Neutrophil (primary cell): Measurements from ENCODE around the gene HDAC7.

Source experiments
- H3K27ac ChIP-seq: fragments of 200-600 bp; sonication (generic); 2 replicates; pipeline ENCODE4 v1.5.1; 2016; ENCODE audit warnings: mild to moderate bottlenecking, moderate library complexity
- H3K27me3 ChIP-seq: fragments of 200-600 bp; sonication (generic); 2 replicates; pipeline ENCODE4 v1.6.0; 2016; ENCODE audit warnings: mild to moderate bottlenecking
- H3K36me3 ChIP-seq: fragments of 200-600 bp; sonication (generic); 2 replicates; pipeline ENCODE4 v1.5.1; 2017
- H3K4me1 ChIP-seq, 2 experiments: fragments of 200-600 bp in 1 of 2; sonication (generic) in 1 of 2; 1 replicate in 1 of 2; 2 replicates in 1 of 2; pipeline versions ENCODE4 v1.5.1 to v1.6.1; 2013 to 2016; ENCODE audit warnings: low read depth in 1 of 2, low read length in 1 of 2, mild to moderate bottlenecking in 1 of 2, moderate library complexity in 1 of 2; ENCODE audit not compliant: control insufficient read depth in 1 of 2, insufficient read depth in 1 of 2
- H3K4me3 ChIP-seq, 2 experiments: fragments of 200-600 bp in 1 of 2; sonication (generic) in 1 of 2; 1 replicate in 1 of 2; 2 replicates in 1 of 2; pipeline ENCODE4 v1.5.1; 2013 to 2016; ENCODE audit warnings: low read depth in 1 of 2, low read length in 1 of 2, mild to moderate bottlenecking in 1 of 2, moderate library complexity in 1 of 2
- H3K9me3 ChIP-seq: fragments of 200-600 bp; sonication (generic); 2 replicates; pipeline ENCODE4 v1.5.1; 2016
- TF ChIP-seq, protein P1 (sequence below): fragments of 200-600 bp; sonication (generic); IDR thresholded peaks from 2 replicates; pipeline ENCODE4 v1.5.1; 2016; ENCODE audit warnings: antibody characterized with exemption

HDAC7 gene

GRCh38 chr12:47841910-47842309 lies 22.2 kb upstream of the HDAC7 start:
- peaks cover 44% of the 10 kb centered on the region for H3K36me3 ChIP-seq
- no peak overlapping the region for H3K27ac ChIP-seq
- no peaks in the 10 kb centered on the region for H3K9me3 ChIP-seq
- TF ChIP-seq, protein P1, sequence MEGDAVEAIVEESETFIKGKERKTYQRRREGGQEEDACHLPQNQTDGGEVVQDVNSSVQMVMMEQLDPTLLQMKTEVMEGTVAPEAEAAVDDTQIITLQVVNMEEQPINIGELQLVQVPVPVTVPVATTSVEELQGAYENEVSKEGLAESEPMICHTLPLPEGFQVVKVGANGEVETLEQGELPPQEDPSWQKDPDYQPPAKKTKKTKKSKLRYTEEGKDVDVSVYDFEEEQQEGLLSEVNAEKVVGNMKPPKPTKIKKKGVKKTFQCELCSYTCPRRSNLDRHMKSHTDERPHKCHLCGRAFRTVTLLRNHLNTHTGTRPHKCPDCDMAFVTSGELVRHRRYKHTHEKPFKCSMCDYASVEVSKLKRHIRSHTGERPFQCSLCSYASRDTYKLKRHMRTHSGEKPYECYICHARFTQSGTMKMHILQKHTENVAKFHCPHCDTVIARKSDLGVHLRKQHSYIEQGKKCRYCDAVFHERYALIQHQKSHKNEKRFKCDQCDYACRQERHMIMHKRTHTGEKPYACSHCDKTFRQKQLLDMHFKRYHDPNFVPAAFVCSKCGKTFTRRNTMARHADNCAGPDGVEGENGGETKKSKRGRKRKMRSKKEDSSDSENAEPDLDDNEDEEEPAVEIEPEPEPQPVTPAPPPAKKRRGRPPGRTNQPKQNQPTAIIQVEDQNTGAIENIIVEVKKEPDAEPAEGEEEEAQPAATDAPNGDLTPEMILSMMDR: no peak
- peaks cover 0 to 10% of the 10 kb centered on the region in 2 experiments for H3K4me1 ChIP-seq
- no peak overlapping the region for H3K4me3 ChIP-seq
- H3K27me3 ChIP-seq: no peaks in the 10 kb centered on the region

DNA sequence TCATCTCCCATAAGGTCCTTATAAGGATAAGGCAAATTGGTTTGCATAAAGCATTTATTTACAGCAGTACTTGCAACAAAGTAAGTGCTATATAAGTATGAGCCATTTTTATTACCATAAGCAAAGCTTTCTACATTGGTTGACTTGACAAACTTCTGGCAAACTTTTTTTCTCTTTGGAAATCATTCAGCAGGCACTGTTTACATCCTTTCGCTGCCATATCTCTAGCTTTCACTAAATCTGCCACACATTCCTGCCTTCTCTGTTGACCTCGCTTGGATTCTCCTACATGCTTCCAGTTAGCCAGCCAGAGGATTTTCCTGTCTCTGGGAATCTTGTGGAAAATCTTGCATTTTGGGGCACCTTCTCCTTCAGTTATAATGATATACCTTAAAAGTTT lies 21.8 kb upstream of the HDAC7 start:
- Histone ChIP-seq H3K27me3 (no peaks in the 10 kb centered on the region), H3K4me1 (peaks cover 0 to 10% of the 10 kb centered on the region in 2 experiments), H3K27ac (no peak overlapping the region), H3K9me3 (no peaks in the 10 kb centered on the region), H3K36me3 (peaks cover 40% of the 10 kb centered on the region), H3K4me3 (no peak overlapping the region)
- TF ChIP-seq, protein P1: no peak

- H3K4me1 ChIP-seq: peaks cover 3 to 10% of the 10 kb centered on the region in 2 experiments
- no peak overlapping the region for H3K27ac ChIP-seq
- H3K27me3 ChIP-seq: no peaks in the 10 kb centered on the region
- no peak overlapping the region for H3K4me3 ChIP-seq
- TF ChIP-seq, protein P1: no peak
- peaks cover 30% of the 10 kb centered on the region for H3K36me3 ChIP-seq
- H3K9me3 ChIP-seq: no peaks in the 10 kb centered on the region
These were observed 20.9 kb upstream of the HDAC7 start for GRCh38 chr12:47840571-47840970.

- no peak overlapping the region for H3K27ac ChIP-seq
- peaks cover 14 to 22% of the 10 kb centered on the region in 2 experiments for H3K4me1 ChIP-seq
- TF ChIP-seq, protein P1: no peak
- H3K4me3 ChIP-seq: no peak overlapping the region
- H3K9me3 ChIP-seq: no peaks in the 10 kb centered on the region
- no peaks in the 10 kb centered on the region for H3K27me3 ChIP-seq
- peaks cover 18% of the 10 kb centered on the region for H3K36me3 ChIP-seq
These were observed 19.6 kb upstream of the HDAC7 start for GRCh38 chr12:47839214-47839876.

- peaks cover 9% of the 10 kb centered on the region for H3K36me3 ChIP-seq
- H3K27me3 ChIP-seq: no peaks in the 10 kb centered on the region
- no peak overlapping the region for H3K4me3 ChIP-seq
- H3K9me3 ChIP-seq: no peaks in the 10 kb centered on the region
- no peak overlapping the region for H3K27ac ChIP-seq
- TF ChIP-seq, protein P1: no peak
- H3K4me1 ChIP-seq: peaks cover 18 to 28% of the 10 kb centered on the region in 2 experiments
These were observed 18.7 kb upstream of the HDAC7 start for GRCh38 chr12:47838286-47838931.
